Hematopoietic multipotent progenitor cell treated with erythropoietin and hydrocortisone succinate and interleukin-3 and kit ligand, for 17 days (in vitro differentiated cells): ENCODE results near the gene SAFB.
"Not testable (repeated sequence)": the region's sequence is repeated elsewhere in the genome, so short reads cannot be mapped to it uniquely, and the experiment has no call there.

Source experiments
- DNase-seq: peaks from one replicate; pipeline ENCODE4 v3.0.0-alpha.2; 2015; ENCODE audit warnings: low spot score

The SAFB gene

GRCh38 chr19:5684694-5685430, 62.0 kb downstream of the SAFB start:
- DNase-seq = no peak

- no peak for DNase-seq
Observed at GRCh38 chr19:5686326-5686646, 63.4 kb downstream of the SAFB start.

GRCh38 chr19:5686647-5687359, 63.9 kb downstream of the SAFB start:
- DNase-seq = peak; percentile 97

GRCh38 chr19:5687360-5688198, 64.7 kb downstream of the SAFB start:
- no peak for DNase-seq

GRCh38 chr19:5688262-5688881, 65.5 kb downstream of the SAFB start:
- not testable (repeated sequence) for DNase-seq

- DNase-seq = peak; percentile 99
Observed at GRCh38 chr19:5690125-5690954, 67.5 kb downstream of the SAFB start, which contains the start of gene RPL36. RPL36 (plus strand) TSS chr19:5690295; CDS start chr19:5690508, 213 bp downstream.

GRCh38 chr19:5690955-5691821, 68.3 kb downstream of the SAFB start:
- no peak for DNase-seq

- no peak for DNase-seq
Observed at GRCh38 chr19:5691822-5692722, 69.2 kb downstream of the SAFB start.

GRCh38 chr19:5692723-5693194, 69.9 kb downstream of the SAFB start:
- no peak for DNase-seq

GRCh38 chr19:5693195-5694166, 70.6 kb downstream of the SAFB start:
- no peak for DNase-seq

GRCh38 chr19:5694167-5694955, 71.5 kb downstream of the SAFB start:
- DNase-seq = no peak

- DNase-seq = no peak
Observed at GRCh38 chr19:5694956-5695648, 72.2 kb downstream of the SAFB start.

GRCh38 chr19:5695649-5696195, 72.8 kb downstream of the SAFB start:
- no peak for DNase-seq

GRCh38 chr19:5696196-5697021, 73.5 kb downstream of the SAFB start:
- DNase-seq = no peak
